NCI-H524 treated with DMSO at 0.1 percent for 48 hours (cell line): ENCODE results near the gene CNTROB.
"Not testable (repeated sequence)": the region's sequence is repeated elsewhere in the genome, so short reads cannot be mapped to it uniquely, and the experiment has no call there.

Source experiments
- DNase-seq: peaks from one replicate; lab custom pipeline; 2025; lab: John Stamatoyannopoulos, UW

The CNTROB gene

DNA sequence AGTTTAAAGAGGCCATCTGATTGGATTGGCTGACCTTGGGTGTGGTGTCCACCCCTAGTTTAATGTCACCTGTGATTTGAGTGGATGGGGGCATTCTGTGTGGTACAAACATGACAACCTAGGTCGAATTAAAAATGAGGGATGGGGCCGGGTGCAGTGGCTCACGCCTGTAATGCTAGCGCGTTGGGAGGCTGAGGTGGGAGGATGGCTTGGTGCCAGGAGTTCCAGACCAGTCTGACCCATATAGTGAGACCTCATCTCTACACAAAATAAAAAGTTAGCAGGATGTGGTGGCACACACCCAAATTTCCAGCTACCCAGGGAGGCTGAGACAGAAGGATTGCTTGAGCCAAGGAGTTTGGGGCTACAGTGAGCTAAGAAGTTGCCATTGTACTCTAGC is 14.4 kb downstream of the CNTROB start:
- no peak for DNase-seq

- DNase-seq = no peak
Observed at GRCh38 chr17:7947651-7948050, 15.6 kb downstream of the CNTROB start.

DNA sequence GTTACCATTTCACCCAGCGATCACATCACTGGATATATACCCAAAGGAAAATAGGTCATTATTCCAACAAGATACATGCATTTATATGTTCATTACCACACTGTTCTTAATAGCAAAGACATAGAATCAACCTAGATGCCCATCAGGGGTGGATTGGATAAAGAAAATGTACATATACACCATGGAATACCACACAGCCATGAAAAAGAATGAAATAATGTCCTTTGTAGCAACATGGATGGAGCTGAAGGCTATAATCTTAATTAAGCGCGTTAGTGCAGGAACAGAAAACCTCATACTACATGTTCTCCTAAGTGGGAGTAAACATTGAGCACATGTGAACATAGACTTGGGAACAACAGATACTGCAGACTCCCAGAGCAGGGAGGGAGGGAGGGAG is 18.6 kb downstream of the CNTROB start:
- DNase-seq = no peak

DNA sequence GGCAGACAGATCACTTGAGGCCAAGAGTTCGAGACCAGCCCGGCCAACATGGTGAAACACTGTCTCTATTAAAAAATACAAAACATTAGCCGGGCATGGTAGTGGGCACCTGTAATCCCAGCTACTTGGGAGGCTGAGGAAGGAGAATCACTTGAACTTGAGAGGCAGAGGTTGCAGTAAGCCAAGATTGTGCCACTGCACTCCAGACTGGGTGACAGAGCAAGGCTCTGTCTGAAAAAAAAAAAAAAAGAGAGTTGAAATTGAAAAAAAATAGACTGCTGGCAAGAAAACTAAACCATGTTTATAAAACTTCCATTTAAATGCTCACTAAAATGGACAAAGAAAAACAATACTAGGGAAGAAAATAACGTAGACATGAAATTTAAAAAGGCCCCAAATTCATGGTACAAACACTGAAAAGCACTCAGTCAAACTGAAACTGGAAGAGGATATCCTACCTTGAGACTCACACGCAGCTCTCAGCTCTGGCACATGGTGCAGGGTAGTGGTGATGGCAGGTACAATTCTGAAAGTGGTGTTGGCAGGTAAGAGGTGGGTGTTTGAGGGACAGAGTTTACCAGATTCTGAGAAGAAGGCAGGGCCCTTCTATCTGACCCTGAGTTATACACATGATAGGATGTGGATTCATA is 19.3 kb downstream of the CNTROB start:
- DNase-seq = no peak

DNA sequence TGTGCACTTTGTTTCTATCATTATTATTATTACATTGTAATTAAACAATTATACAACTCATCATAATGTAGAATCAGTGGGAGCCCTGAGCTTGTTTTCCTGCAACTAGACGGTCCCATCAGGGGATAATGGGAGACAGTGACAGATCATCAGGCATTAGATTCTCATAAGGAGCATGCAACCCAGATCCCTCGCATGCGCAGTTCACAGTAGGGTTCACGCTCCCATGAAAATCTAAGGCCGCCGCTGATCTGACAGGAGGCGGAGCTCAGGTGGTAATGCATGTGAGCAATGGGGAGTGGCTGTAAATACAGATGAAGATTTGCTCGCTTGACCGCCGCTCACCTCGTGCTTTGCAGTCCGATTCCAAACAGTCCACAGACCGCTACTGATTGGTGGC is 21.3 kb downstream of the CNTROB start:
- DNase-seq = not testable (repeated sequence)

- no peak for DNase-seq
Observed at GRCh38 chr17:7955414-7956227, 23.6 kb downstream of the CNTROB start.

DNA sequence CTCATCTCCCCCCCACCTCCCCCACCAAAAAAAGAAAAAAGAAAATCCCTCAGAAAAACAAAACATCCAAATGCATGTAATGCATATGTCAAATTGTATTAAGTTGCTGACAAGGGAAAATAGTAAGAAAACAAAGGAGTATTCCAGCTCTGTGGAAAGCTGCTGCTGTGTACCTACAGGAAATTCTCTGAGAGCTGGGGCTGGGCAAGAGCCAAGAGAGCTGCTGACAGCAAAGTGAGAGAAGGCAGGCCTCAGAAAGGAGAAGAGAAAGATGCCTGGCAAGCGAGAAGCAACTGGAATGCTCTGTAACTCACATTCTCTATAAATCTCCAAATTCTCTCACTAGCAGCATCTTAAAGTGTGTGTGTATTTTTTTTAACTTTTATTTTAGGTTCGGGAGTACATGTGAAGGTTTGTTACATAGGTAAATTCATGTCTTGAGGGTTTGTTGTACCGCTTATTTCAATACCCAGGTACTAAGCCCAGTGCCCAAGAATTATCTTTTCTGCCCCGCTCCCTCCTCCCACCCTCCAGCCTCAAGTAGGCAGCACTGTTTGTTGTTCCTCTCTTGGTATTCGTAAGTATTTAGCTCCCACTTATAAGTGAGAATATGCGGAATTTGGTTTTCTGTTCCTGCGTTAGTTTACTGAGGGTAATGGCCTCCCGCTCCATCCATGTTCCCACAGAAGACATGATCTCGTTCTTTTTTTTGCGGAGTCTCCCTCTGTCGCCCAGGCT is 24.4 kb downstream of the CNTROB start:
- DNase-seq = no peak

- no peak for DNase-seq
Observed at GRCh38 chr17:7959503-7960253, 27.7 kb downstream of the CNTROB start.

GRCh38 chr17:7961421-7961820 is 29.4 kb downstream of the CNTROB start:
- no peak for DNase-seq

- DNase-seq = no peak
Observed at GRCh38 chr17:7967751-7968150, 35.7 kb downstream of the CNTROB start.

DNA sequence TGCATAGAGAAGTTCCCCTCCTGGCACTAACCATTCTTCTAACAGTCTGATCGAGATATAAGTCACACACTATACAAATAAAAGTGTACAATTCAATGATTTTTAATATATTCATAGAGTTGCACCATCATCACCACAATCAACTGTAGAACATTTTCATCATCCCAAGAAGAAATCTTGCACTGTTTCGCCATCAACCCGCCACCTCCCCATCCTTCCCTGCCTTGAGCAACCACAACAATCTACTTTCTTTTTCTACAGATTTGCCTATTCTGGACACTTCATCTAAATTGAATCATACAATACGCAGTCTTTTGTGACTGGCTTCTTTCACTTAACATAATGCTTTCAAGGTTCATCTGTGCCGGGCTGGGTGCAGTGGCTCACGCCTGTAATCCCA is 37.4 kb downstream of the CNTROB start:
- no peak for DNase-seq

GRCh38 chr17:7971651-7972050 is 39.6 kb downstream of the CNTROB start:
- DNase-seq = no peak

- no peak for DNase-seq
Observed at GRCh38 chr17:7972131-7972785, 40.3 kb downstream of the CNTROB start.

- DNase-seq = no peak
Observed at GRCh38 chr17:7974638-7975131, 42.7 kb downstream of the CNTROB start.

GRCh38 chr17:7977039-7977438 is 45.0 kb downstream of the CNTROB start:
- DNase-seq = no peak

DNA sequence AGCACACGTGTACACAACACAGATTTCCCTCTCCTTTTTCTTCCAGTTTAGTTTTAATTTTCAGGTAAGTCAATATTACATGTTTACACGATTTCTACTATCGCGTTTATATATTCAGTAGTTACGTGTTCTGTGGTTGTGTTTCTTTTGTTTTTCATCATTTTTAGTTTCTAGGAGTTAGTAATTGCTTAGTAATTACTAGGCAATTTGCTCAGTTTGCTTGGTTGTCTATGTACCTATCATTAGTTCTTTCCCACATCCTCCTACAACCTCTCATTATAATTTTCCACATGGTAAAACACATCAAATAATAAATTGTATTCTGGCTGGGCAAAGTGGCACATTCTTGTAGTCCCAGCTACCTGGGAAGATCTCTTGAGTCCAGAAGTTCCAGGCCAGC is 45.8 kb downstream of the CNTROB start:
- DNase-seq = no peak

GRCh38 chr17:7982173-7982572 is 50.2 kb downstream of the CNTROB start:
- no peak for DNase-seq

DNA sequence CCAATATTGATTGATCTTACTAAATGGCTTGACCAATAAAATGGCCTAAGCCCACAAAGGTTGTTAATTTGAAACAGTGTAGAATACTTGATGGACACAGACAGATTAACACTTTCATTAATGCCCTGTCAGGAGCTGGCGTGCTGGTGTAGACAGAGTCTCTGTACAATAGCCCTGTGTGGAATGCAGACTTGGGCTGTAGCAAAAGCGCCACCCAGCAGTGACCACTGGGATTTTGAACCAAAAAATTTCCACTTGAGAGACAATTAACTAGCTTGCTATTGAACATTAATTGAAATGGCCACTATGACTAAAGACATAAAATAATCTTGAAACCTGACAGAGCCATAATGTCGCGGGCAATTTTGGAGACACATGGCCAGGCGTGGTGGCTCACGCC is 50.7 kb downstream of the CNTROB start:
- DNase-seq = no peak

- no peak for DNase-seq
Observed at GRCh38 chr17:7984904-7985303, 52.9 kb downstream of the CNTROB start.

DNA sequence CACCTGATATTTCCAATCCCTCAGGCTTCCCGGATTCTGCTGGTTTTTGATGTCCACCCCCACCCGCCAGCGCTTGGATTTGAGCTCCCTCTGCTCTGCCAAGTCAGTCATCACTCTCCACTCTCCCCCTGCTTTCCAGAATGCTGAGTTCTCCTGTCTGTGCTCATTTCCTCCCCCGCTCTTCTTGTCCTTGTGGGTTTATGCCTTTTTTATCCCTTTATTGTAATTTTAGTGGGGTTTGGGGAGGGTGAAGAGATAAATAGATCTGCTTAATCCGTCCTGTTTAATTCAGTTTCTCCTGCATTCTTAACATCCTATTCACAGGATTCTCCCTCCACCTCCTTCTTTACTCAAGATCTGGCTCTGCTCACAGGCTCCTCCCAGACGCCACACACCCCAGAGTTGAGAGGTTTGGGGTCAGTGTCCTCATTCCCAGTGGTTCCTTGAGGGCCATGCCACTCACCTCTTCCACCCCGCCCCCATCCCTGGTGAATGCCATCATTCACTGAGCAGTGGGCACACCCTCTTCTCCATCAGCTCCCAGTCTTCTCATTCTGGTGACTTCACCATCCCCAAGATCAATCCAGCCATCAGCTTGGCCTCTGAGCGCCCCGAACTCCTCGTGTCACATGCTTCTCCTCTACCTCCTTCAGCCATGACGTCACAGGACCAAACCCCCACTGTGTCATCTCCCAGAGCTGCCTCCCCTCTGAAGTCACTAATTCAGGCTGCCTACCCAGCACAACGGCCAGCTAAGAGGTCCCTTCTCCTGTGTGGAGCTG is 55.3 kb downstream of the CNTROB start:
- DNase-seq = no peak

- DNase-seq = no peak
Observed at GRCh38 chr17:7988750-7989178, 56.8 kb downstream of the CNTROB start.
